Ovary (tissue), 9 donors: ENCODE measurements around the gene CEMIP. TPM values are rescaled to one million over a fixed set of nuclear protein-coding genes. Genes with fewer than 3 reads are reported as not detected.

Experiments
- DNase-seq, 5 donors: peaks; one replicate each; pipeline ENCODE4 v3.0.0-alpha.2; 2019 to 2020
- H3K27ac ChIP-seq, 2 donors: fragments of 200-600 bp; one replicate each; pipeline versions ENCODE4 v1.5.1 to v1.8.0; 2019 to 2022
- H3K27me3 ChIP-seq: fragments of 200-600 bp; one replicate; pipeline ENCODE4 v1.8.0; 2022
- H3K36me3 ChIP-seq: fragments of 200-600 bp; sonication (generic); one replicate; pipeline ENCODE4 v1.5.1; 2019
- H3K4me1 ChIP-seq: one replicate; pipeline ENCODE4 v1.8.1; 2013; ENCODE audit warnings: mild to moderate bottlenecking, moderate library complexity; ENCODE audit not compliant: insufficient read depth
- H3K4me3 ChIP-seq: fragments of 200-600 bp; sonication (generic); one replicate; pipeline ENCODE4 v1.5.1; 2017
- H3K9me3 ChIP-seq, 2 donors: fragments of 200-600 bp in 1 of 2; sonication (generic) in 1 of 2; one replicate each; pipeline versions ENCODE4 v1.5.1 to v1.8.1; 2013 to 2019; ENCODE audit warnings: mild to moderate bottlenecking in 1 of 2, moderate library complexity in 1 of 2
- EP300 ChIP-seq: sonication (generic); formaldehyde crosslinking; IDR thresholded peaks from one replicate; pipeline ENCODE4 v1.6.1; 2017; ENCODE audit warnings: antibody characterized with exemption
- POLR2A ChIP-seq: fragments of 450-650 bp; IDR thresholded peaks from one replicate; pipeline ENCODE4 v1.6.1; 2017; ENCODE audit warnings: antibody characterized with exemption, mild to moderate bottlenecking, moderate library complexity
- WGBS, 3 donors: extraction: QIAGEN DNeasy Blood & Tissue Kit in 1 of 3; methylation state at CpG; one replicate each; pipeline versions ENCODE4 v1.1.5 to v1.1.7; 2013 to 2017; 5-methylcytosine and 5-hydroxymethylcytosine counted together
- intact Hi-C, 4 donors: fragments of 100-400 bp; cut with DNase I; formaldehyde crosslinking; loops; one replicate each; pipeline versions ENCODE4 v1.11.0 to v1.15.1; 2022 to 2023
- polyA plus RNA-seq, 2 donors: library from polyadenylated mRNA; stranded (reverse); fragments of 200-250 nt in 1 of 2; fragments of 350-450 nt in 1 of 2; fragmentation: Illumina TruSeq in 1 of 2; extraction: RNeasy Lipid Tissue Mini Kit (QIAGEN cat#74804) in 1 of 2; gene quantifications; one replicate each; pipeline ENCODE4 v1.2.3, GENCODE V29; 2013 to 2014
- total RNA-seq, 7 donors: library from RNA; depleted of rRNA in 2 of 7; stranded (reverse); fragments of >200 nt in 2 of 7; fragmentation: NEBNext Ultra II Directional in 3 of 7; extraction: Animal tissue kit (Norgen Biotek cat#: 25700) in 3 of 7; gene quantifications; one replicate each; pipeline versions ENCODE4 v1.1.0 to v1.2.4, GENCODE V29; 2016 to 2023
- TF ChIP-seq, protein P1 (sequence below), 3 donors: fragments of 450-650 bp in 2 of 3; fragments of 200-600 bp in 1 of 3; IDR thresholded peaks; one replicate each; pipeline versions ENCODE4 v1.5.1 to v1.8.0; 2016 to 2022; ENCODE audit warnings: antibody characterized with exemption in 3 of 3, mild to moderate bottlenecking in 1 of 3
- donor health status: DM: no; HTN: no; CAD: no; lungs with moderate emphysema.
- donor health status: DM: no; HTN: no; CAD: no.
- donor health status: Bipolar disorder and iron deficiency.
- donor health status: DM: yes; HTN: yes; CAD: no.
- donor health status: DM: no; HTN: no; CAD: no.
- donor health status: DM: yes; HTN: yes; CAD: no.

Gene CEMIP
- total and polyA plus RNA-seq, 9 donors: 2.2 to 12.3 (median 4.7) TPM

DNA sequence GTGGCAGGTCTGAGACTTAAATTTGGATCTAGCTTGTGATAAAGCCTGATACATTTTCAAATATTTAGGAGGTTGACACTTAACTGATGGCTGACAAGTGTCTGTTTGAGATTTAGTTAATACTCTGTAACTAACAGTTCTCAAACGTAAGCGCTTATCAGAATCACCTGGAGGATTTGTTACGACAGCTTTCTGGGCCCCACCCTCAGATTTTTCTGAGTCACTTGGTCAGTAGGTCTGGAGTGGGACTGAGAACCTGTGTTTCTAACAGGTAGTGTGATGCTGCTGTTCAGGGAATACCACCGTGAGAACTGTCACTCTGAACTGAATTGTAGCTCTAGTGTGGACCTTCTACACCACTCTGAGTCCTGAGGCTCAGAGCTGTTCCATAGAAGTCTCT, 85.5 kb downstream of the CEMIP start:
- Histone ChIP-seq H3K9me3 (no peaks in the 10 kb centered on the region), H3K36me3 (no peaks in the 10 kb centered on the region), H3K4me1 (no peaks in the 10 kb centered on the region), H3K27me3 (no peaks in the 10 kb centered on the region), H3K4me3 (no peak overlapping the region), H3K27ac (no peak overlapping the region)
- no peak for DNase-seq
- TF ChIP-seq POLR2A: no peak
- no peak for TF ChIP-seq EP300
- TF ChIP-seq, protein P1, sequence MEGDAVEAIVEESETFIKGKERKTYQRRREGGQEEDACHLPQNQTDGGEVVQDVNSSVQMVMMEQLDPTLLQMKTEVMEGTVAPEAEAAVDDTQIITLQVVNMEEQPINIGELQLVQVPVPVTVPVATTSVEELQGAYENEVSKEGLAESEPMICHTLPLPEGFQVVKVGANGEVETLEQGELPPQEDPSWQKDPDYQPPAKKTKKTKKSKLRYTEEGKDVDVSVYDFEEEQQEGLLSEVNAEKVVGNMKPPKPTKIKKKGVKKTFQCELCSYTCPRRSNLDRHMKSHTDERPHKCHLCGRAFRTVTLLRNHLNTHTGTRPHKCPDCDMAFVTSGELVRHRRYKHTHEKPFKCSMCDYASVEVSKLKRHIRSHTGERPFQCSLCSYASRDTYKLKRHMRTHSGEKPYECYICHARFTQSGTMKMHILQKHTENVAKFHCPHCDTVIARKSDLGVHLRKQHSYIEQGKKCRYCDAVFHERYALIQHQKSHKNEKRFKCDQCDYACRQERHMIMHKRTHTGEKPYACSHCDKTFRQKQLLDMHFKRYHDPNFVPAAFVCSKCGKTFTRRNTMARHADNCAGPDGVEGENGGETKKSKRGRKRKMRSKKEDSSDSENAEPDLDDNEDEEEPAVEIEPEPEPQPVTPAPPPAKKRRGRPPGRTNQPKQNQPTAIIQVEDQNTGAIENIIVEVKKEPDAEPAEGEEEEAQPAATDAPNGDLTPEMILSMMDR (IDR thresholded peaks at IDR 0.05): no peak
- intact Hi-C loops: no loop called here
- 96 to 98% (median 96%) methylated on average over 4 of the region's 4 CpGs for whole genome bisulfite sequencing, 3 donors

DNA sequence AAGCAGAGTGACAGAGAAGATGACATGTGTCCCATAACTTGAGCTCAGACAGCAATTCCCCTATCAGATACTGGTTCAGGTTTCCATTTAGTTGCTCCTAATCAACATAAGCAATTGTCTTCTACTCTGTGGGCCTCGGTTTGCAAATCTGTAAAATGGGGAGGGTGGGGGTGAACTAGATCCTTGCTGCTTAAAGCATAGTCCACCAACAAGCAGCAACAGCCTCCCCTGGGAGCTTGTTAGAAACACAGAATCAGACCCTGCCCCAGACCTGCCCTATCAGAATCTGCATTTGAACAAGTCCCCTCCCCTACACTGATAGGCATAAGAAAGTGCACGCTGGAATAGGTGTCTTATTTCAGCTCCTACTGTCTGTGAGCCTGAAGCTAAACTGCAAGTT, 87.8 kb downstream of the CEMIP start:
- WGBS, 3 donors: 59 to 83% (median 70%) methylated on average over 2 of the region's 2 CpGs
- H3K27ac ChIP-seq: no peak overlapping the region
- intact Hi-C loops: no loop called here

DNA sequence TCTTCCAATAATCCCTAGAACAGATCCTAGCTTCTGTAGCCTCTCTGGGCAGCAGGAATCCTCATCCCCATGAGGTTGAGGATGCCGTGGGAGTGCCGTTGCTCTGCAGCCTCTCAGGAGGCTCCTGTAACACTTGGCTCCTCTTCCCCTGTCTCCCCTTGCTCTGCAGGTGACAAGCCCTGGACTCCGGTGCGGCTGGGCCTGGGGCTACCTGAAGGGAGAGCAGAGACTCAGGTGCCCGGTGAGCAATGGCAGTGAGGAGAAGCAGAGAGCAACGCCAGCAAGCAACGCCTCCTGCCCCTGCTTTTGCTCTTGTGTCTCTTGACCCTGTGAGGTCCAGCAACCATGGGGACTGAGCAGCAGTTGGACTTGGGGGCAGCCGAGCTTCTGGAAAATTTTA, 91.2 kb downstream of the CEMIP start:
- Histone ChIP-seq H3K27ac (no peak overlapping the region), H3K4me3 (no peak overlapping the region), H3K36me3 (no peaks in the 10 kb centered on the region), H3K4me1 (peaks cover 2% of the 10 kb centered on the region), H3K27me3 (no peaks in the 10 kb centered on the region), H3K9me3 (no peaks in the 10 kb centered on the region)
- 76 to 83% (median 81%) methylated on average over 8 of the region's 8 CpGs for WGBS, 3 donors
- intact Hi-C loops: no loop called here
- TF ChIP-seq, protein P1 (IDR thresholded peaks at IDR 0.05): no peak
- TF ChIP-seq POLR2A: no peak
- no peak for TF ChIP-seq EP300
- DNase-seq: no peak

More for the DNA sequence above, 87.8 kb downstream of the CEMIP start:
- Histone ChIP-seq H3K36me3 (no peaks in the 10 kb centered on the region), H3K27me3 (no peaks in the 10 kb centered on the region), H3K9me3 (no peaks in the 10 kb centered on the region), H3K4me1 (peaks cover 2% of the 10 kb centered on the region), H3K4me3 (no peak overlapping the region)
- no peak for DNase-seq
- TF ChIP-seq POLR2A: no peak
- TF ChIP-seq EP300: no peak
- TF ChIP-seq, protein P1 (IDR thresholded peaks at IDR 0.05): no peak

DNA sequence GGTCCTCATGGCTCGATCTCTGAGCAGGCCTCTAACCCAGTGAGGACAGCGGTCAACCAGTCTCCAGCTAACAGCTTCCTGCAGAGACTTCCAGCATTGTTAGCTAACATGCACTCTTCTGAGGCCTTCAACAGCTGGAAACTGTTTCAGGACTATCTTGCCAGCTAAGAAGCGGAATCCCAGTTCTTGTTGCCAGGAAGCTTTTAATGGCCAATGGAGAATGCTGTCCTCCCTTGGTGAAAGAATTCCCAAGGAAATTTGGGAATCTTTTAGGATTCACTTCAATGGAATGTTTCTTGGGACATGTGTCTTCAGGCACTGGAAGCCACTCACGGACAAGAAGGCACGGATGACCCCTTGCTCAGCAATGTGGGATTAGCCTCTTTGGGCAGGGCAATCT, 91.7 kb downstream of the CEMIP start:
- Histone ChIP-seq H3K27ac (no peak overlapping the region), H3K4me1 (peaks cover 3% of the 10 kb centered on the region), H3K9me3 (no peaks in the 10 kb centered on the region), H3K27me3 (no peaks in the 10 kb centered on the region), H3K4me3 (no peak overlapping the region), H3K36me3 (no peaks in the 10 kb centered on the region)
- DNase-seq: no peak
- 37 to 49% (median 45%) methylated on average over 5 of the region's 5 CpGs for WGBS, 3 donors
- intact Hi-C loops: no loop called here
- TF ChIP-seq POLR2A (no peak), EP300 (no peak)
- TF ChIP-seq, protein P1 (IDR thresholded peaks at IDR 0.05): no peak
